Upper lobe of right lung (tissue), 1 donor: ENCODE results near the gene KRT4. TPM values are rescaled to one million over a fixed set of nuclear protein-coding genes. Genes with fewer than 3 reads are reported as not detected.

Experiments
- ATAC-seq: fragments of 200-7000 bp; cut with Tn5 transposase; one replicate; pipeline ENCODE4 v1.9.1; 2020; ENCODE audit warnings: mild to moderate bottlenecking, moderate library complexity
- DNase-seq: peaks from one replicate; pipeline ENCODE4 v3.0.0-alpha.2; 2020
- H3K27ac ChIP-seq: fragments of 200-600 bp; one replicate; pipeline ENCODE4 v1.8.0; 2022
- H3K27me3 ChIP-seq: fragments of 200-600 bp; one replicate; pipeline ENCODE4 v1.8.0; 2022; ENCODE audit warnings: mild to moderate bottlenecking
- H3K36me3 ChIP-seq: fragments of 200-600 bp; one replicate; pipeline ENCODE4 v1.8.0; 2022
- H3K4me1 ChIP-seq: fragments of 200-600 bp; one replicate; pipeline ENCODE4 v1.8.0; 2022
- H3K4me3 ChIP-seq: fragments of 200-600 bp; one replicate; pipeline ENCODE4 v1.8.0; 2022; ENCODE audit warnings: mild to moderate bottlenecking
- H3K9me3 ChIP-seq: fragments of 200-600 bp; one replicate; pipeline ENCODE4 v1.8.0; 2022
- intact Hi-C: fragments of 100-400 bp; cut with DNase I; formaldehyde crosslinking; loops from one replicate; pipeline ENCODE4 v1.11.0; 2022
- total RNA-seq: library from RNA; stranded (reverse); fragmentation: NEBNext Ultra II Directional; extraction: Animal tissue kit (Norgen Biotek cat#: 25700); gene quantifications from one replicate; pipeline ENCODE4 v1.2.1, GENCODE V29; 2021
- TF ChIP-seq, protein P1 (sequence below): fragments of 200-600 bp; IDR thresholded peaks from one replicate; pipeline ENCODE4 v1.8.0; 2022; ENCODE audit warnings: antibody characterized with exemption
- donor health status: DM: no; HTN: yes; CAD: no; lungs with severe emphysema.

The KRT4 gene
- total RNA-seq, 1 donor from 2014 or later, result 6.8 TPM

DNA sequence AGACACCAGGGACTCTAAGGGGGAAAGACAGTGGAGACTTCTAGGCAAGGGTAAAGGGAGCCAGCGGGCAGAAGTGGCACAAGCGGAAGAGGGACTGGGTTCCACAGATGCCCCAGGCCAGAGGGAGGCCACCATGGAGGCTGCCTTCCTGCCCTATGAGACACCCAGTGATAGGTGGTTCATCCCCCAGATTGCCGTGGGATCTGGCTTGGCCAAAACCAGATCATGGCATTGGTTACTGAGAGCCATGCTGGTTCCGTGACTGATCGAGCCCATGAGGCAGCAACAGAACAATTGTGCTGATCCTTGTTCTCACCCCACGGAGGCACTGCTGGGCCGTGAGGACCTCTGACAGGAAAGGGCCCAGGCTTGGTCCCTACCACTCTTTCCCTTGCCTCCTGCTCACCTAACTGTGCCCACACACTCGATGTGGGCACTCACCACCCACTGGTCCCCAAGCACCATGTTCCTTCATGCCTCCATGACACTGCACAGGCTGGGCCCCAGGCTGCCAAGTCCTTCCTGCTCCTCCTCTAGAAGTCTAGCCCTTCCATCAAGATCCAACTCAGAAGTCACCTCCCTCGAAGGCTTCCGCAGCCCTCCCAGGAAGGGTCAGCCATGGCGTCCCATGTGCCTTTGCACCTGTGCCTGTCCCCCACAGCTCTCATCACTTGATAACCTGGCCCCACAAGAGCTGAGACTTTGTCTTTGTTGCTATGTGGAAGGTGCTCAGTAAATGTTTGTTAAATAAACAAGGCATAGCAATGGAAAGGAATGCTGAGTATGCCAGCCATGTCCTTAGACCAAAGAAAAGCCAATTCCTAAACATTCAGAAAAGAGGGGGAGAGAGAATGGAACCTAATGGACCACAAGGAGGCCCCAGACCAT, 12.9 kb upstream of the KRT4 start:
- peaks cover 7% of the 10 kb centered on the region for H3K27me3 ChIP-seq
- TF ChIP-seq, protein P1, sequence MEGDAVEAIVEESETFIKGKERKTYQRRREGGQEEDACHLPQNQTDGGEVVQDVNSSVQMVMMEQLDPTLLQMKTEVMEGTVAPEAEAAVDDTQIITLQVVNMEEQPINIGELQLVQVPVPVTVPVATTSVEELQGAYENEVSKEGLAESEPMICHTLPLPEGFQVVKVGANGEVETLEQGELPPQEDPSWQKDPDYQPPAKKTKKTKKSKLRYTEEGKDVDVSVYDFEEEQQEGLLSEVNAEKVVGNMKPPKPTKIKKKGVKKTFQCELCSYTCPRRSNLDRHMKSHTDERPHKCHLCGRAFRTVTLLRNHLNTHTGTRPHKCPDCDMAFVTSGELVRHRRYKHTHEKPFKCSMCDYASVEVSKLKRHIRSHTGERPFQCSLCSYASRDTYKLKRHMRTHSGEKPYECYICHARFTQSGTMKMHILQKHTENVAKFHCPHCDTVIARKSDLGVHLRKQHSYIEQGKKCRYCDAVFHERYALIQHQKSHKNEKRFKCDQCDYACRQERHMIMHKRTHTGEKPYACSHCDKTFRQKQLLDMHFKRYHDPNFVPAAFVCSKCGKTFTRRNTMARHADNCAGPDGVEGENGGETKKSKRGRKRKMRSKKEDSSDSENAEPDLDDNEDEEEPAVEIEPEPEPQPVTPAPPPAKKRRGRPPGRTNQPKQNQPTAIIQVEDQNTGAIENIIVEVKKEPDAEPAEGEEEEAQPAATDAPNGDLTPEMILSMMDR, result no peak
- H3K4me1 ChIP-seq, result peaks cover 4% of the 10 kb centered on the region
- DNase-seq, result no peak
- H3K4me3 ChIP-seq, result no peak overlapping the region
- H3K27ac ChIP-seq, result no peak overlapping the region
- intact Hi-C loops, result no loop called here
- H3K36me3 ChIP-seq, result no peaks in the 10 kb centered on the region
- H3K9me3 ChIP-seq, result no peaks in the 10 kb centered on the region
- peak; percentile 19 for ATAC-seq

DNA sequence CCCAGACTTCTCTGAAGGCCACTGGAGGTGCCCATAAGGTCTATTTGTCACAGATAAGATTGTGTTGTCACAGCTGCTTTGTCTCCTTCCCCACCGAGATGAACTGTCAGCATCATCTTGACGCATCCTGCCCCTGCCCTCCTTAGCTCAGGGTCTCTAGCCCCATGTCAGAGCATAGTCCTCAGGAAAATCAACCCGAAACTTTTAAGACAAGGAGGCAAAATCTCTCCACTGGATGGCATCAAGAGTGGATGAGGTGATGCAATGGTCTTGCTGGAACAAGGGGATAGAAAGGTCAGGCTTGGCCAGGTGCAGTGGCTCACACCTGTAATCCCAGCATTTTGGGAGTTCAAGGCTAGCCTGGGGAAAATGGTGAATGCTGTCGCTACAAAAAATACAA, 12.0 kb upstream of the KRT4 start:
- H3K27ac ChIP-seq, result no peak overlapping the region
- intact Hi-C loops, result no loop called here
- ATAC-seq (no peak), DNase-seq (no peak)
- TF ChIP-seq, protein P1, result no peak
- no peaks in the 10 kb centered on the region for H3K9me3 ChIP-seq
- no peak overlapping the region for H3K4me3 ChIP-seq
- no peaks in the 10 kb centered on the region for H3K36me3 ChIP-seq
- peaks cover 4% of the 10 kb centered on the region for H3K4me1 ChIP-seq
- H3K27me3 ChIP-seq, result peaks cover 7% of the 10 kb centered on the region

DNA sequence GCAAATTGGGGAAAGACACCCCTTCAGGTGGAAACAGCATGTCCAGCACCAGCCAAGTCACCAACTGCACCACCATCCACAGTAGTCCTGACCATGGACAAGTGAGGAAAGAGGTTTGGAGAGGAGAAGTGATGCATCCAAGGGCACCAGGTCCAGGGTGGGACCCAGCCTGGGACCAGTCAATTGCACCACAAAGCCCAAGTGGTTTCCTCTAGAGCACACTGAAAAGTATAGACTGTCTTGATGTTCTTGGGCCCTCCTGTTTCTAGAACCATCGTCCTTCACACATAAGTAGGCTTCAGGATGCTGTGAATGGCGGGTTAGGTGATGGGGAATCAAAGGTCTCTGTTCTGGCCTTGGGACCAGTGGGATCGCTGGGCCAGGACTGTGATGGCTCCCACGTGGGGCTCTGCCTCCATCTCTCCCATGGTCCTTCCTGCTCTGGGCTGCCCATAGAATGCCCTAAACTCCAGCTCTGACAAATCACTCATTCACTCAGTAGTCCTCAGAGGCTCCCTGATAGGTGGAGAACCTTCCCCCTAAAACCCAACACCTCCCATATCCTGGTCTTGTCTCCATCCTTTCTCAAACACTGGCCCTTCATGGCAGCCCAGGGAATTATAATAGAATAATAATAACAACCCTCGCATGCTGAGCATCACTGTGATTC, 11.0 kb upstream of the KRT4 start:
- Histone ChIP-seq H3K9me3 (no peaks in the 10 kb centered on the region), H3K4me1 (peaks cover 4% of the 10 kb centered on the region), H3K36me3 (no peaks in the 10 kb centered on the region), H3K27me3 (peaks cover 10% of the 10 kb centered on the region), H3K27ac (no peak overlapping the region), H3K4me3 (no peak overlapping the region)
- intact Hi-C loops, result no loop called here
- TF ChIP-seq, protein P1, result no peak
- ATAC-seq (no peak), DNase-seq (no peak)

DNA sequence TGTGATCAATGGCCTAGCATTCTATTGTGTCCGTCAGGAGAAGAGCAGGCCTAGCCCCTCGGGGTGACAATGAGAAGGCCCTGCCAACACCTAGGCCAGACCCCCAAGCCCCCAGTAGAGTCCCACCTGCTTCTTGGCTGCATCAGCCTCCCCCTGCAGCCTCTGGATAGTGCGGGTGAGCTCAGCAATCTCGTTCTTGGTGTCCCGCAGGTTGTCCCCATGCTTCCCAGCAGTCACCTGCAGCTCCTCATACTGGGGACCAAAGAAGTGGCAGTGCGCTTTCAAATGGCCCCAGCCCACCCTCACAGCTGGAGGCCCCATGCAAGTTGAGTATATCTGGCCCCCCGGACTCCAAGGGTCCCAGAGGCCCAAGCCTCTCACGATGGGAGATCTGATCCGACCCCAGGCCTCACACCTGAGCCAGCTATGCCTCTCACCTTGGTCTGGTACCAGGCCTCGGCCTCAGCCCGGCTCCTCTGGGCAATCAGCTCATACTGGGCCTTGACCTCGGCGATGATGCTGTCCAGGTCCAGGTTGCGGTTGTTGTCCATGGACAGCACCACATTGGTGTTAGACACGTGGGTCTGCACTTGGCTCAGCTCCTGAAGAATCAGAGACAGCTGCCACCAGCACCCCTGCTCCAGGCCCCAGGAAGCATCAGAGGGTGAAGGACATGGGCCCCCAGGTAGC, 10.0 kb upstream of the KRT4 start:
- Histone ChIP-seq H3K9me3 (no peaks in the 10 kb centered on the region), H3K36me3 (no peaks in the 10 kb centered on the region), H3K27me3 (peaks cover 17% of the 10 kb centered on the region), H3K4me1 (peaks cover 4% of the 10 kb centered on the region), H3K27ac (no peak overlapping the region), H3K4me3 (no peak overlapping the region)
- TF ChIP-seq, protein P1, result no peak
- intact Hi-C loops, result no loop called here
- DNase-seq (no peak), ATAC-seq (no peak)

DNA sequence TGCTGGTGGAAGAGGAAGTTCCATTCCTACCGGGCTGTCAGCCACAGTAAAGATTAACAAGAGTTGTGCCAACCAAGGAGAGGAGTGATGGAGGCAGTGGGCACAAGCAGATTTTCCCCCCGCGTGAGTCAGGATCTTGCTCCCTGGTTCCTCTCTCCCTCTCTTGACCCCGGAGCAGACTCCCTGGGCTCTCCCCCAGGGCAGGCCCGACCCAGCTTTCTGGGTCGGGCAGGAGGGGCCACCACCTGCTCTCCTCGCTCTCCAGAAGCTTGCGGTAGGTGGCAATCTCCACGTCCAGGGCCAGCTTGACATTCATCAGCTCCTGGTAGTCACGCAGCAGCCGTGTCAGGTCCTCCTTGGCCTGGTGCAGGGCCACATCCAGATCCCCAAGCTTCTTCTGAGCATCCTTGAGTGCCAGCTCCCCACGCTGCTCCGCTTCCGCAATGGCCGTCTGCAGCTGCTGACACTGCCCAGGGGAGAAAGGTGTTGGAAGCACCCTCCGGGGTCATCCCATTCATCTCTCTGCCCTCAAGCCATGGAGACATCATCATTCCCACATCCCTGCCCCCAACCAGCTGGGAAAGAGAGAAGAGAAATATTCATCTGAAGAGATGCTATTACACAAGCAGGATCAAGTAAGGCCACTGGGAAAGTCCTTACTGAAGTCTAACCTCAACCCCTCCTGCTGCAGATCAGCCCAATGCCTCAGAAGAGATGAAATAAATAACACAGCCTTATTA, 9.0 kb upstream of the KRT4 start:
- Histone ChIP-seq H3K9me3 (no peaks in the 10 kb centered on the region), H3K36me3 (no peaks in the 10 kb centered on the region), H3K27ac (no peak overlapping the region), H3K4me1 (peaks cover 4% of the 10 kb centered on the region), H3K27me3 (peaks cover 27% of the 10 kb centered on the region), H3K4me3 (no peak overlapping the region)
- DNase-seq, result no peak
- TF ChIP-seq, protein P1, result no peak
- intact Hi-C loops, result no loop called here
- no peak for ATAC-seq
